Measurements from ENCODE around the gene ABHD17C.

Gene ABHD17C

DNA sequence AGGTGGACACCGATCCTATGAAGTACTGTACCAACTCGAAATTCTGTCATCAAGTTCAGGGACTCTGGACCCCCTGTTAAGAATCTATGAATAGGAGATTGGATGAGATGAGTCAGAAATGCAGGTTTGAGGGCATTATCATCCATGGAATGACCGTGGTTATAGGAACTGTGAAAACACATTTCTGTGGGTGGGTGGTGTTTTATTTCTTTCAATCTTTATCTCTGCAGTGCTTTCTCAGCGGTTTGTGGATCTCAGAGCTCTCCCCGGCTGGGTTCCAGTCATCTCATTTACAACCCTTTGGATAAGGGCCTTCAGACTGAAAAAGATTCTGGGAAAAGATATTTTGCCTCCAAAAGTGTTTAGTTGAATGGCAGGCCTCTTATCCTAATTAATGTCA lies 5.4 kb upstream of the ABHD17C start:
- H3K27me3 ChIP-seq (ENCODE audit: control insufficient read depth, insufficient read depth, low read length), result peaks cover 10% of the 10 kb centered on the region; the same call in 1 of the 2 replicates
- H3K4me3 ChIP-seq (ENCODE audit: low read depth, low read length), result no peak overlapping the region
- H3K9me3 ChIP-seq (ENCODE audit: control insufficient read depth, insufficient read depth, low read depth, low read length), result no peaks in the 10 kb centered on the region
- H3K4me1 ChIP-seq (ENCODE audit: control insufficient read depth, insufficient read depth, low read length), result 0 out of 2 replicates have a peak, but pooled peaks cover 2% of the 10 kb centered on the region
- H3K9ac ChIP-seq (ENCODE audit: low read length), result no peak overlapping the region
- no peaks in the 10 kb centered on the region for H3K36me3 ChIP-seq (ENCODE audit: control insufficient read depth, insufficient read depth, low read length)
- no peak overlapping the region for H3K27ac ChIP-seq (ENCODE audit: low read depth, low read length)

- Histone ChIP-seq H3K9ac (ENCODE audit: low read length) (no peak overlapping the region), H3K27me3 (ENCODE audit: control insufficient read depth, insufficient read depth, low read length) (peaks cover 19% of the 10 kb centered on the region), H3K27ac (ENCODE audit: low read depth, low read length) (no peak overlapping the region), H3K4me1 (ENCODE audit: control insufficient read depth, insufficient read depth, low read length) (peaks cover 7% of the 10 kb centered on the region), H3K4me3 (ENCODE audit: low read depth, low read length) (no peak overlapping the region), H3K36me3 (ENCODE audit: control insufficient read depth, insufficient read depth, low read length) (no peaks in the 10 kb centered on the region), H3K9me3 (ENCODE audit: control insufficient read depth, insufficient read depth, low read depth, low read length) (no peaks in the 10 kb centered on the region)
These were observed 3.5 kb upstream of the ABHD17C start for GRCh38 chr15:80691575-80691974.

DNA sequence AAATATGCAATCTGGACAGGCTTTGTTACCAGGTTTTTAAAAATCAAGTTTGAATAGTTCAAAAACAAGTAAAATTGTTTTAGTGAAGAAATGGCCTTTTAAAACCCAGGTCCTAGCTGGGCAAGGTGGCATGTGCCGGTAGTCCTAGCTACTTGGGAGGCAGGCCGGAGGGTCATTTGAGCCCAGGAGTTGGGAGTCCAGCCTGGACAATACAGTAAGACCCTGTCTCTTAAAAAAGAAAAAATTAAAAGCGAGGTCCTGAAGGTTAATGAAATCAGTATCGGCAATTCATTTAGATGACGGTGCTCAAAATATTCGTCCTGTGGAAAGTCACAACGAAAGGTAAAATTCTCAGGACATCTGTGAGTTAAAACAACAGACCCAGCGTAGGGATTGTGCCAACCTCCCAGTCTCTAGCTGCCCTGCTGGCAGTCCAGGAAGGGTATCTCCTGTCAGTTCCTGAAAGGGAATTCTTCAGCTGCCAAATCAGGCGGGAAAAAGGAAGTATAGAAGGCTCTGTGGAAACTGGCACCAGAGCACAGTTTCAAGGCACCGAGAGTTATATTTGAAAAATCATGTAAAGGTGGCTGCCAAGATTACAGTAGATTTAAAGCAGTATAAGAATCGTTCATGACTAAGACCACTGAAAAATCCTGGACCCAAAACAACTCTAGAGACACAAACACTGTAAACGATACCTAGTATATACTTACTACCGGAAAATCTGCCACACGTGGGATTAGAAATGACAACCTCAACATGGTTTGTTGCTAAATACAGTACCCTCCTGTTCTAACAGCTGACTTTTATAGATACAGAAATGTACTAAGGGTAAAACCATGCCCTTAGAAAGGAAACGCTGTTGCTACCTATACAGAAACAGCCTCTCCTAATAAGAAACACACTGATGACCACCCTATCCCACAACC lies 1.2 kb upstream of the ABHD17C start:
- H3K27ac ChIP-seq (ENCODE audit: low read depth, low read length), result no peak overlapping the region
- peaks cover 27% of the 10 kb centered on the region for H3K27me3 ChIP-seq (ENCODE audit: control insufficient read depth, insufficient read depth, low read length)
- H3K4me3 ChIP-seq (ENCODE audit: low read depth, low read length), result peak overlapping the region; percentile 68

GRCh38 chr15:80694611-80695098 lies 455 bp upstream of the ABHD17C start:
- H3K36me3 ChIP-seq (ENCODE audit: control insufficient read depth, insufficient read depth, low read length), result no peaks in the 10 kb centered on the region
- H3K9ac ChIP-seq (ENCODE audit: low read length), result no peak overlapping the region
- H3K4me1 ChIP-seq (ENCODE audit: control insufficient read depth, insufficient read depth, low read length), result peaks cover 12% of the 10 kb centered on the region
- H3K4me3 ChIP-seq (ENCODE audit: low read depth, low read length), result peak overlapping the region; percentile 68
- no peak overlapping the region for H3K27ac ChIP-seq (ENCODE audit: low read depth, low read length)
- H3K9me3 ChIP-seq (ENCODE audit: control insufficient read depth, insufficient read depth, low read depth, low read length), result no peaks in the 10 kb centered on the region
- peaks cover 27% of the 10 kb centered on the region for H3K27me3 ChIP-seq (ENCODE audit: control insufficient read depth, insufficient read depth, low read length)

More for the DNA sequence above, 1.2 kb upstream of the ABHD17C start:
- Histone ChIP-seq H3K9ac (ENCODE audit: low read length) (no peak overlapping the region), H3K36me3 (ENCODE audit: control insufficient read depth, insufficient read depth, low read length) (no peaks in the 10 kb centered on the region), H3K4me1 (ENCODE audit: control insufficient read depth, insufficient read depth, low read length) (peaks cover 13% of the 10 kb centered on the region), H3K9me3 (ENCODE audit: control insufficient read depth, insufficient read depth, low read depth, low read length) (no peaks in the 10 kb centered on the region)

DNA sequence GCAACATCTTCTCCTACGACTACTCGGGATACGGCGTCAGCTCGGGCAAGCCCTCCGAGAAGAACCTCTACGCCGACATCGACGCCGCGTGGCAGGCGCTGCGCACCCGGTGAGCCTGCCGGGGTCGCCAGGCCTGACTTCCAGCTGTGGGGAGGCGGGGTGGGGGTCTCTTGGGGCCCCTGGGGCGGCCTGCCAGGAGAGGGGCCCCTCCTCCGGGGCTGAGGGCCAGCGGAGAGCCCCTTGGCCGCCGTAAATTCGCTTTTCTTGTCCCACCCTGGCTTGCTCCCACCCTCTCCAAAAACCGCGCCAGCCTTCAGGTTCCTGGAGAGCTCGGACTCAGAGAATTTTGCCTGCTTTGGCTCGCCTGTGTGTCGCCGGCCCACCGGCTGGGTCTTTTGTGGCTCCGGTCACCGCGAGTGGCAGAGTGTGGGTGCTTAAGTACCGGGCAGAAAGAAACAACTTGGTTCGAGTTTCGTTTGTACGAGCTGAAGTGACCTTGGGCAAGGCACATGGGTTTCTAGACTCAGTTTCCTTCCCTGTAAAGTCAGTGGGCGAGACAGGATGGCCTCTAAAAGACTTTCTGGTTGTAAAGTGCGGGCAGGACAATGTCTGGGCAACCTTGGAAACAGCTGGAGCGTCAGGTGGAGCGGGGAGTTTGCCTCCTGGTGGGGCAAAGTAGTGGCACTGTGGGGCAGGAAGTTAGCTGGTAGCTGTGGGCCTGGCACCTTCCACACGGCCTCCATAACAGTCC lies 976 bp downstream of the ABHD17C start:
- Histone ChIP-seq H3K27ac (ENCODE audit: low read depth, low read length) (no peak overlapping the region), H3K4me1 (ENCODE audit: control insufficient read depth, insufficient read depth, low read length) (peaks cover 11% of the 10 kb centered on the region), H3K27me3 (ENCODE audit: control insufficient read depth, insufficient read depth, low read length) (peaks cover 27% of the 10 kb centered on the region), H3K9ac (ENCODE audit: low read length) (peak overlapping the region; percentile 79), H3K36me3 (ENCODE audit: control insufficient read depth, insufficient read depth, low read length) (no peaks in the 10 kb centered on the region), H3K4me3 (ENCODE audit: low read depth, low read length) (peak overlapping the region; percentile 80), H3K9me3 (ENCODE audit: control insufficient read depth, insufficient read depth, low read depth, low read length) (no peaks in the 10 kb centered on the region)

DNA sequence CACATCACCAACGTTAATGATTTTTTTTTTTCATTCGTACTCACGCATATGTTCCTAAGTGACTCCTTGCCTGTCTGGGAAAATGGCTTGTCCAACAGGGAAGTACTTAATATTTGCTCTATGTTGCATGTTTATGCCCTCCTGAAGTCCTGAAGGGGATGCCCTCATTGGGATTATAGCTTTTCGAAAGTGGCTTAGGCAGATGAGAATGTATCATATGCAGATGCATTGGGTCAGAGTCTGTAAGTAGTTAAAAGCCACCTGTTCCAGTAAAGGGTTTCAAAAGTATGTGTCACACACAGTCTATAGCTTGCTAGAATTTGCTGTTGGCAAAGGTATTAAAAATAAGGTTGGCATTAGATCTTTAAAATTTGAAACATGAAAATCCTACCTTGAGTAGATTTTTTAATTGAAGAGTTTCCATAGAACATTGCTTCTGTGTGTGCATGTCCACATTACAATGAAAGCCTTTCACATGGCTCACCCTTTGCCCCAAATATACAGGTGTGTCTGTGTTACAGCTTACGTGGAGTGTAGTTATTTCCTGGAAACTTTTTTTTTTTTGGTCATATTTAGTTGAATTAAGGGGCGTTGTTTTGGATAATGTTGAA lies 2.1 kb downstream of the ABHD17C start:
- no peaks in the 10 kb centered on the region for H3K36me3 ChIP-seq (ENCODE audit: control insufficient read depth, insufficient read depth, low read length)
- H3K4me1 ChIP-seq (ENCODE audit: control insufficient read depth, insufficient read depth, low read length), result peaks cover 11% of the 10 kb centered on the region
- no peaks in the 10 kb centered on the region for H3K9me3 ChIP-seq (ENCODE audit: control insufficient read depth, insufficient read depth, low read depth, low read length)
- H3K9ac ChIP-seq (ENCODE audit: low read length), result no peak overlapping the region
- H3K4me3 ChIP-seq (ENCODE audit: low read depth, low read length), result peak overlapping the region; percentile 80; the same call in 1 of the 2 replicates
- H3K27ac ChIP-seq (ENCODE audit: low read depth, low read length), result no peak overlapping the region
- peaks cover 27% of the 10 kb centered on the region for H3K27me3 ChIP-seq (ENCODE audit: control insufficient read depth, insufficient read depth, low read length)

DNA sequence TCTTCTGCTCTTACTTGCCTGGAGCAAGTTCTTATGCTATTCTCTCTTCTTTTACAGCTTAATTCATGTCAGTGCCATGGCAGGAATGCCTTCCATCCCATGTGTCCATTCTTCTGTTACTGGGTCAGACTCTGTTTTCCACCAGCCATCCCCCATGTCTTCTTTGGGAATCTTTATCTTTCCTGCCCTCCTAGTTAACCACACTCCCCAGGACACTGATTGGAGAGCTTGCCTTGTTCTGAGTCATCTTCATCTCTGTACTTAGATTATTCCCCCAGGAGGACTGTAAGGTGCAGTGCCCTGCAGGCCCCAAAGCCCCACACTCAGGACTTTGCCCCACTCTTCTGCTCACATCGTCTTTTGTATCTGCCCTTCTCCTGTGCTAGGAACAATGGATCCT lies 3.6 kb downstream of the ABHD17C start:
- peaks cover 25% of the 10 kb centered on the region for H3K27me3 ChIP-seq (ENCODE audit: control insufficient read depth, insufficient read depth, low read length)
- H3K36me3 ChIP-seq (ENCODE audit: control insufficient read depth, insufficient read depth, low read length), result no peaks in the 10 kb centered on the region
- no peak overlapping the region for H3K27ac ChIP-seq (ENCODE audit: low read depth, low read length)
- H3K4me1 ChIP-seq (ENCODE audit: control insufficient read depth, insufficient read depth, low read length), result peaks cover 11% of the 10 kb centered on the region
- H3K9ac ChIP-seq (ENCODE audit: low read length), result no peak overlapping the region
- H3K9me3 ChIP-seq (ENCODE audit: control insufficient read depth, insufficient read depth, low read depth, low read length), result no peaks in the 10 kb centered on the region
- no peak overlapping the region for H3K4me3 ChIP-seq (ENCODE audit: low read depth, low read length)

DNA sequence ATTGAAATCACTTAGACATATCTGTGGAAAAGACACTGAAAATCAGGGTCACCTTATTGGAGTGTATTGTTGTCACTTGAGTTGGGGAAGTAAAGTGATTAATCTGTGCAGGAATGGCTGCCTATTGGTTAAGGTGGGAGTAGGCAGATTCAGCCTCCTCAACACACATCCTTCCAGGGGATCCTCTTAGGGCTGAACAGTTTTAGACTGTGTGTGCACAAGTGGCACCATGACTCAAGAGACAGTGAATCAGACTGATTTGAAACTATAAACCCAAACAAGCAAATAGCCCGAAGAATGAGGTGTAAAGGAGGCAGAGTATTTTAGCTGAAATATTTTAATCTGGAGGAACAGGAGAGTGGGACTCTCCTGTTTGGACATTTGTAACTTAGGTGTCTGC lies 4.9 kb downstream of the ABHD17C start:
- Histone ChIP-seq H3K27me3 (ENCODE audit: control insufficient read depth, insufficient read depth, low read length) (peaks cover 17% of the 10 kb centered on the region), H3K4me1 (ENCODE audit: control insufficient read depth, insufficient read depth, low read length) (peaks cover 11% of the 10 kb centered on the region), H3K9ac (ENCODE audit: low read length) (no peak overlapping the region), H3K4me3 (ENCODE audit: low read depth, low read length) (no peak overlapping the region), H3K9me3 (ENCODE audit: control insufficient read depth, insufficient read depth, low read depth, low read length) (no peaks in the 10 kb centered on the region), H3K27ac (ENCODE audit: low read depth, low read length) (no peak overlapping the region), H3K36me3 (ENCODE audit: control insufficient read depth, insufficient read depth, low read length) (no peaks in the 10 kb centered on the region)

DNA sequence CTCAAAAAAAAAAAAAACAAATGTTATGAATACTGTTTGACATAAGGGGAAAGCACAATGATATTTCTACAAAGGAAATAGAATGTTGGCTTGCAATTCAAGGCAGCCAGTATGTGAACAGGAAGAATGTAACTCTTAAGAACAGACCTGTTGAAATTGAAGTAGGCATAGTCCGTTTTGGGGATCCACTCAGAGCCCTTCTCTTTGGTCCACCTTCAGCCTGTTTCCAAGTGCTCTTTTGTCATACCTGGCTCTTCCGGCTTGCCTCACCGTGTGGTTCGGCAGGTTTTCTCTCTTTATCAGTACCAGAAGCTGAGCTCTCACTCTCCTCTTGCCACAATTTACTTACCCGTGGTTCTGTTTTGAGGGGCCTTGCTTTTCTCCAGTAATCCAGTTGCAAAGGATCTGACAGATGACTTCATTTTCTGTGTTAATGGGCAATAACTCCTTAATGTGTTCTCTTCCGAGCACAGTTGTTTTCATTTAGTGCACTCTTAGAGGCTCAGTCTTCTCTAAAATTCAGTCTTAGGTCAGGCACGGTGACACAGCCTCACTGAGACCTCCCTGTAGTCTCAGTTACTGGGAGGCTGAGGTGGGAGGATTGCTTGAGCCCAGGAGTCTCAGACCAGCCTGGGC lies 6.7 kb downstream of the ABHD17C start:
- Histone ChIP-seq H3K27ac (ENCODE audit: low read depth, low read length) (no peak overlapping the region), H3K4me3 (ENCODE audit: low read depth, low read length) (no peak overlapping the region), H3K9me3 (ENCODE audit: control insufficient read depth, insufficient read depth, low read depth, low read length) (no peaks in the 10 kb centered on the region), H3K4me1 (ENCODE audit: control insufficient read depth, insufficient read depth, low read length) (peaks cover 19% of the 10 kb centered on the region), H3K9ac (ENCODE audit: low read length) (no peak overlapping the region), H3K36me3 (ENCODE audit: control insufficient read depth, insufficient read depth, low read length) (no peaks in the 10 kb centered on the region), H3K27me3 (ENCODE audit: control insufficient read depth, insufficient read depth, low read length) (peaks cover 5% of the 10 kb centered on the region)

DNA sequence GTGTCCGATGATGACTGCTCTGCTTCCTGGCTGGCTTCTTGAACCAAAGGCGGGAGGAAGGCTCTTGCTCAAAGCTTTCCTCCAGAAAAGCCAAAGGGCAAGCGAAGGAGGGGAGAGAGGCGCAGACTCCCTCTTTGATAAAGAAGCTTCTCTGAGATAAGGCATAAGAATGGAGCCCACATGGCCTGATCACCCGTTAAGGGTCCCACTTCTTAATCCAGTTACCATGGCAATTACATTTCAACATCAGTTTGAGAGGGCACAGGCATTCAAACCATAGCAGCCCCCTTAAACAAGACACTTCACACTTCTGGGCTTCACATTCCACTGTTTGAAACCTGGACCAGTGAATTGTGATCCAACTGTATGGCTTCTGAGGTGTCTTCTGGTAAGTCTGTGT lies 8.0 kb downstream of the ABHD17C start:
- H3K9me3 ChIP-seq (ENCODE audit: control insufficient read depth, insufficient read depth, low read depth, low read length), result no peaks in the 10 kb centered on the region
- no peak overlapping the region for H3K4me3 ChIP-seq (ENCODE audit: low read depth, low read length)
- no peaks in the 10 kb centered on the region for H3K36me3 ChIP-seq (ENCODE audit: control insufficient read depth, insufficient read depth, low read length)
- H3K4me1 ChIP-seq (ENCODE audit: control insufficient read depth, insufficient read depth, low read length), result peaks cover 18% of the 10 kb centered on the region
- H3K27ac ChIP-seq (ENCODE audit: low read depth, low read length), result no peak overlapping the region
- no peak overlapping the region for H3K9ac ChIP-seq (ENCODE audit: low read length)
- no peaks in the 10 kb centered on the region for H3K27me3 ChIP-seq (ENCODE audit: control insufficient read depth, insufficient read depth, low read length)
